ENCODE data around the gene PBX1. TPM values are rescaled to one million over a fixed set of nuclear protein-coding genes. Genes with fewer than 3 reads are reported as not detected.

The PBX1 gene
- total RNA-seq, 2 donors from 2014 or later, result 33.3 to 37.4 TPM

DNA sequence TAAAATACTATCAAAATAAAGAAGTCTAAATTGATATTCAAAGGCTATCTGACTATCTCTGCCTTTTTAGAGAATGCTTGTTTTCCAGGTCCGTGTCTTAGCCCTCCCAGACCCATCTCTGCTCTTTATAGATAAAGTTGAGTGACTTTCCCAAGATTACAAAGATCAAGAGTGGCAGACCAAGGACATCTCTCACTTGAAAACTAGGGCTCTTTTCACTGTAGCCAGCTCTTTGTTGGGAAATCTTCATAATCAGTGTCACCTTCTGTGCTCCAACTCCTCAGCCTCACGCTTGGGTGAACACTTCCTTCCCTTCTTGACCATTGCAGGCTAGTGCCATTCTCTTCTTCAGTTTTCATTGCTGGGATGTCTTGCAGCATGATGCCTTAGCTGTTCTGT lies 211.1 kb downstream of the PBX1 start:
- peaks cover 0 to 89% of the 10 kb centered on the region in 2 donors for H3K4me1 ChIP-seq
- no peak overlapping the region for H3K4me3 ChIP-seq
- DNase-seq (ENCODE audit: low spot score), result no peak
- no peaks in the 10 kb centered on the region for H3K27me3 ChIP-seq
- no peaks in the 10 kb centered on the region for H3K36me3 ChIP-seq
- TF ChIP-seq, protein P1, sequence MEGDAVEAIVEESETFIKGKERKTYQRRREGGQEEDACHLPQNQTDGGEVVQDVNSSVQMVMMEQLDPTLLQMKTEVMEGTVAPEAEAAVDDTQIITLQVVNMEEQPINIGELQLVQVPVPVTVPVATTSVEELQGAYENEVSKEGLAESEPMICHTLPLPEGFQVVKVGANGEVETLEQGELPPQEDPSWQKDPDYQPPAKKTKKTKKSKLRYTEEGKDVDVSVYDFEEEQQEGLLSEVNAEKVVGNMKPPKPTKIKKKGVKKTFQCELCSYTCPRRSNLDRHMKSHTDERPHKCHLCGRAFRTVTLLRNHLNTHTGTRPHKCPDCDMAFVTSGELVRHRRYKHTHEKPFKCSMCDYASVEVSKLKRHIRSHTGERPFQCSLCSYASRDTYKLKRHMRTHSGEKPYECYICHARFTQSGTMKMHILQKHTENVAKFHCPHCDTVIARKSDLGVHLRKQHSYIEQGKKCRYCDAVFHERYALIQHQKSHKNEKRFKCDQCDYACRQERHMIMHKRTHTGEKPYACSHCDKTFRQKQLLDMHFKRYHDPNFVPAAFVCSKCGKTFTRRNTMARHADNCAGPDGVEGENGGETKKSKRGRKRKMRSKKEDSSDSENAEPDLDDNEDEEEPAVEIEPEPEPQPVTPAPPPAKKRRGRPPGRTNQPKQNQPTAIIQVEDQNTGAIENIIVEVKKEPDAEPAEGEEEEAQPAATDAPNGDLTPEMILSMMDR (IDR thresholded peaks at IDR 0.05), result no peak
- peak overlapping the region in 1 of 2 donors; percentile 79 for H3K27ac ChIP-seq
- no peaks in the 10 kb centered on the region for H3K9me3 ChIP-seq

DNA sequence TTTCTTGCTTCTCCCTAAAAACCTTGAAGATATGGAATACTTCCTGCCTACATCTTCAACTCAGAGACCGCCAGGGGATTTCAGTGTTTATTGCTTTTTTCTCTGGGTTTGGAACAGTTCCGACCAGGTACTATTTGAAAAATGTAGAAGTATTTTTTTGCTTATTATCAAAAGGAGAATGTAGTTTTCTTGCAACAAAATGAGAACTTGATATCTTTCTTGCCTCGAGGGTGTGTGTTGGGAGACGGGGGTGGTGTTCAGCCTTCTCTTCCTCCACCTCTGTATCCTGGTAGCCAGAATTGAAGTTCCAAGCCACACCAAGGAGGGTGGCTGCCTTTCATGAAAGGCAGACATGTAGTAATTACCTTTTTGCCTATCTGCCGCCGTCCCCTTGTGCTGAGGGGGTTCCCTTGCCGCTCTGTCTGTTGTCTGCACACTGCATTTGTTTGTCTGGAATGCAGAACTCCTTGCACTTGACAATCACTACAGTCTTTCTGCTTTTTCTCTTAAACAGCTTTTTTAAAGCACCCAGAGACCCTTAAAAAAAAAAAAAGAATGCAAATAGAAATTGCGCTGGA lies 212.1 kb downstream of the PBX1 start:
- no peak overlapping the region for H3K4me3 ChIP-seq
- DNase-seq (ENCODE audit: low spot score), result no peak
- no peaks in the 10 kb centered on the region for H3K36me3 ChIP-seq
- H3K27me3 ChIP-seq, result no peaks in the 10 kb centered on the region
- H3K4me1 ChIP-seq, result peaks cover 0 to 83% of the 10 kb centered on the region in 2 donors
- TF ChIP-seq, protein P1 (IDR thresholded peaks at IDR 0.05), result no peak
- peak overlapping the region; percentile 59 to 79 for H3K27ac ChIP-seq
- H3K9me3 ChIP-seq, result no peaks in the 10 kb centered on the region

DNA sequence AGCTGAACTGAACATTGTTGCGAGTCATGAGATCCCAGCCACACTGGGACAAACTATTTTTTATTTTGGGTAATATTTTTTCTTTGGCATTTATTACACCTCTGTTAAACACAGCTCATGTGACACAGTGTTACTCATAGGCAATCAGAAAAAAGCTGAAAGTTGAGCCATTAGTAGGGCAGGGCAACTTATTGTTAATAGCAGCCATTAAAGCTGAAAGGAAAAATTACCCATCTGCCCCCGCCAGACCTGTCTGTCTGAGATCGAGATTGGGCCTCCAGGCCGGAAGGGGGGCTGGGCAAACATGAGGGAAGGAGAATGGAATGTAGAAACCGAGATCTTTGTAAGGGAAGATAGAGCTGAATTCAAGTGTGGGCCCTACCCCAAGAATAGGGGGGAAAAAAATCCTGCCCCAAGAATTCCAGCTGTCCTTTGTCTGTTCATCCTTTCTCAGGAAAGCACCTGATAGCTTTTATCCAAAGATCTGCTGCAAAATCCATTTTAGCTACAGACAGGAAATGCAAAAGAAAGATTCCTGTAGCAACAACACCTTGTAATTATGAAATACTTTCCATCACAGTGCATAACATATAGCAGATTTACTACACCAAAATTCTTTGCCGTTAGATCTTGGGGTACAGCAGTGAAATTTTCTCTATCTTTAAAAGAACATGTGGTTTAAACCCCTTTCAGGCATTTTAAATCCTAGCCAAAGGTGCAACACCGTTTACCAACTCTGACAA lies 212.8 kb downstream of the PBX1 start:
- peaks cover 0 to 76% of the 10 kb centered on the region in 2 donors for H3K4me1 ChIP-seq
- no peak for DNase-seq (ENCODE audit: low spot score)
- no peaks in the 10 kb centered on the region for H3K9me3 ChIP-seq
- TF ChIP-seq, protein P1 (IDR thresholded peaks at IDR 0.05), result no peak
- peak overlapping the region; percentile 59 to 79 for H3K27ac ChIP-seq
- H3K36me3 ChIP-seq, result no peaks in the 10 kb centered on the region
- H3K27me3 ChIP-seq, result no peaks in the 10 kb centered on the region
- H3K4me3 ChIP-seq, result no peak overlapping the region

DNA sequence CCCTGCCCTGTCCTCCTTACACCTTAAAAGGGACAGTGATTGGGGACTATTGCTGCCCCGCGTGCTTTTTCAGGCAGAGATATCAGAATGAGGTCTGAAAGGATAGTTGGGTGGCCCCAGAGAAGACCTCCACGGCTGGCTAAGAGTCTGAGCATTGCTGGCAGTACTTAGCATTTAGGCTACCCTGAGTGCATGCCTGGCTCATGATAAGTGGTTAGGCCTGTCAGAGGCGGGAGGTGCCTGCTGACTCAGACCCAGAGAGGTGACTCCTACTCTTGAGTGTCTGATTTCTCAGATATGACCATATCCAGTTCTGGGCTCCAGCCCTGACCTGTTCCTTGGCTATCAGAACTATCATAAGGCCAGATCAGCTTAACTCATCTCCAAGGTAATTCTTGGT lies 213.7 kb downstream of the PBX1 start:
- H3K36me3 ChIP-seq, result no peaks in the 10 kb centered on the region
- H3K27ac ChIP-seq, result peak overlapping the region; percentile 59 to 79
- H3K4me3 ChIP-seq, result no peak overlapping the region
- TF ChIP-seq, protein P1 (IDR thresholded peaks at IDR 0.05), result no peak
- H3K9me3 ChIP-seq, result no peaks in the 10 kb centered on the region
- H3K4me1 ChIP-seq, result peaks cover 0 to 68% of the 10 kb centered on the region in 2 donors
- no peaks in the 10 kb centered on the region for H3K27me3 ChIP-seq
- DNase-seq (ENCODE audit: low spot score), result peak; percentile 85

DNA sequence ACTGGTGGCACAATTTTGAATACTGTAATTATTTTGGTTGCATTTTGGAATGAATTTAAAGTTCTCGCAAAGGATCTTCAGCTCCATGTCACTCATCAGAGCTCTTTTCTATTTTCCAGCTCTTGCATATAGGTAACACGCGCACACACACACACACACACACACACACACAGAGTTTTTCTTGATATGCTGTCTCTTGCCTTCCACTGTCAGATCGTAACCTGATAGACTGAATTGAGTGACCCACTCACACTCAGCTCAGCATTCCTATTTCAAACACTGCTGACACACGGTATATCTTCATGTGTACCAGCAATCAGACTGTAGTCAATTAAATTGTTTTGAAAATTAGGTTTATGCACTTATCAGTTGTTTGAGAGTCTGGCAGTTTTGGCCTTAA lies 214.1 kb downstream of the PBX1 start:
- peaks cover 0 to 63% of the 10 kb centered on the region in 2 donors for H3K4me1 ChIP-seq
- H3K9me3 ChIP-seq, result no peaks in the 10 kb centered on the region
- no peak for DNase-seq (ENCODE audit: low spot score)
- H3K27me3 ChIP-seq, result no peaks in the 10 kb centered on the region
- no peaks in the 10 kb centered on the region for H3K36me3 ChIP-seq
- peak overlapping the region; percentile 59 to 79 for H3K27ac ChIP-seq
- TF ChIP-seq, protein P1 (IDR thresholded peaks at IDR 0.05), result no peak
- H3K4me3 ChIP-seq, result no peak overlapping the region
